H4 (cell line): Measurements from ENCODE around the gene D2HGDH. TPM values are rescaled to one million over a fixed set of nuclear protein-coding genes. Genes with fewer than 3 reads are reported as not detected.

Source experiments
- total RNA-seq: library from RNA; depleted of rRNA; stranded (reverse); fragments of >200 nt; shearing (Covaris generic); gene quantifications from 2 replicates; pipeline ENCODE4 v1.2.3, GENCODE V29; 2014; rRNA removed

The D2HGDH gene
- total RNA-seq, 1 experiment from 2014 or later: 7.2 TPM

Other genes with a start within 250 kb of the D2HGDH start
- 117 and 153 TPM in 2 replicates for gene STK25, start 226.0 kb upstream of the D2HGDH start, total RNA-seq
- gene BOK, start 175.9 kb upstream of the D2HGDH start, total RNA-seq: 1.2 and 2.3 TPM in 2 replicates
- 30.1 and 39.9 TPM in 2 replicates for gene THAP4, start 97.5 kb upstream of the D2HGDH start, total RNA-seq
- gene ATG4B, start 96.9 kb upstream of the D2HGDH start, total RNA-seq: 65.7 and 72.8 TPM in 2 replicates
- gene DTYMK, start 47.8 kb upstream of the D2HGDH start, total RNA-seq: 87.5 and 96.1 TPM in 2 replicates
- gene ING5, start 32.6 kb upstream of the D2HGDH start, total RNA-seq: 9.1 and 21.8 TPM in 2 replicates
- not detected in 2 replicates for gene GAL3ST2, start 42.2 kb downstream of the D2HGDH start, total RNA-seq
- not detected in 2 replicates for gene NEU4, start 74.6 kb downstream of the D2HGDH start, total RNA-seq
- not detected in 2 replicates for gene PDCD1, start 124.3 kb downstream of the D2HGDH start, total RNA-seq
- gene RTP5, start 135.1 kb downstream of the D2HGDH start, total RNA-seq: not detected in 2 replicates